ENCODE measurements around the gene ADORA3.

DNA sequence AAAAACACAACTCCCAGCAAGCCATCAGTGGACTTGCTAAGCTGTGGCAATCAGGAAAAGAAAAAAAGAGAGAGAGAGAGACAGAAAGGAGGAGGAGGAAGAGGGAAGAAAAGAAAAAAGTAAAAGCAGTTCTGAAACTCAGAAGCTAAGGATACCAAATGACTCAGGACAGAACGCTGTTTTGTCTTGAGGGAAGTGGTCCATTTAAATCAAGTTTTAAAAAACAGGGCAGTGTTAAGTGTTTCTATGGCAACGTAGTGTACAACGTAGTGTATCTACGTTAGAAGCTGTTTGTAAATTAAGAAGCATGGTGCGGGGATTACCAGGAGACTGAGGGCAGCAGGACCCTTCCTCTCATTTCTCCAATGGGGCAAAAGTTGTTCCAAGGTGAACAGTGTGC, 5.8 kb downstream of the ADORA3 start:
- TF ChIP-seq CTCF (conservative IDR thresholded peaks at IDR 0.05; ENCODE audit: low read depth, low read length) = no peak
- no peak for TF ChIP-seq POLR2A (IDR thresholded peaks at IDR 0.05; ENCODE audit: low read depth, low read length)
- no peak for TF ChIP-seq BHLHE40 (IDR thresholded peaks at IDR 0.05; ENCODE audit: low read depth, low read length)
- no peak for TF ChIP-seq RFX5 (IDR thresholded peaks at IDR 0.05; ENCODE audit: low read depth, low read length)
- no peak for TF ChIP-seq CEBPB (IDR thresholded peaks at IDR 0.05; ENCODE audit: low read depth, low read length)
- no peak for TF ChIP-seq MXI1 (IDR thresholded peaks at IDR 0.05; ENCODE audit: borderline replicate concordance, low read depth, low read length)
- TF ChIP-seq, protein P1, sequence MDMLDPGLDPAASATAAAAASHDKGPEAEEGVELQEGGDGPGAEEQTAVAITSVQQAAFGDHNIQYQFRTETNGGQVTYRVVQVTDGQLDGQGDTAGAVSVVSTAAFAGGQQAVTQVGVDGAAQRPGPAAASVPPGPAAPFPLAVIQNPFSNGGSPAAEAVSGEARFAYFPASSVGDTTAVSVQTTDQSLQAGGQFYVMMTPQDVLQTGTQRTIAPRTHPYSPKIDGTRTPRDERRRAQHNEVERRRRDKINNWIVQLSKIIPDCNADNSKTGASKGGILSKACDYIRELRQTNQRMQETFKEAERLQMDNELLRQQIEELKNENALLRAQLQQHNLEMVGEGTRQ (IDR thresholded peaks at IDR 0.05; ENCODE audit: low read depth, low read length) = no peak
- no peak for TF ChIP-seq CHD1 (IDR thresholded peaks at IDR 0.05; ENCODE audit: low read depth, low read length)
- no peak for TF ChIP-seq ELK1 (IDR thresholded peaks at IDR 0.05; ENCODE audit: borderline replicate concordance, low read depth, low read length)
- TF ChIP-seq MAZ (IDR thresholded peaks at IDR 0.05; ENCODE audit: borderline replicate concordance, low read depth, low read length) = no peak
- no peak for TF ChIP-seq RAD21 (IDR thresholded peaks at IDR 0.05; ENCODE audit: low read length)
